Activated CD4-positive, alpha-beta T cell treated with anti-CD3 and anti-CD28 coated beads for 48 hours (primary cell): ENCODE data around the gene PRKAG2.
A peak's percentile ranks its signal among the peaks of the same experiment; 100 is the strongest.
"Not testable (repeated sequence)": the region's sequence is repeated elsewhere in the genome, so short reads cannot be mapped to it uniquely, and the experiment has no call there.

Experiments
- DNase-seq: peaks from one replicate; pipeline ENCODE4 v3.0.0-alpha.2; 2020

PRKAG2 gene

GRCh38 chr7:151782256-151782597 is 94.7 kb downstream of the PRKAG2 start:
- not testable (repeated sequence) for DNase-seq

- no peak for DNase-seq
Measured at GRCh38 chr7:151781161-151781845, 95.6 kb downstream of the PRKAG2 start.

GRCh38 chr7:151780631-151781030 is 96.3 kb downstream of the PRKAG2 start:
- no peak for DNase-seq

GRCh38 chr7:151779678-151780077 is 97.2 kb downstream of the PRKAG2 start:
- DNase-seq: no peak

- no peak for DNase-seq
Measured at GRCh38 chr7:151779255-151779654, 97.7 kb downstream of the PRKAG2 start.

- DNase-seq: no peak
Measured at GRCh38 chr7:151777908-151778670, 98.8 kb downstream of the PRKAG2 start.

GRCh38 chr7:151777495-151777880 is 99.4 kb downstream of the PRKAG2 start:
- DNase-seq: no peak

GRCh38 chr7:151776876-151777494 is 99.9 kb downstream of the PRKAG2 start:
- DNase-seq: no peak

GRCh38 chr7:151776446-151776845 is 100.5 kb downstream of the PRKAG2 start:
- DNase-seq: no peak

- no peak for DNase-seq
Measured at GRCh38 chr7:151775547-151776443, 101.1 kb downstream of the PRKAG2 start.

- DNase-seq: no peak
Measured at GRCh38 chr7:151774951-151775350, 102.0 kb downstream of the PRKAG2 start.

- DNase-seq: no peak
Measured at GRCh38 chr7:151773797-151774196, 103.1 kb downstream of the PRKAG2 start.

- no peak for DNase-seq
Measured at GRCh38 chr7:151770232-151770631, 106.7 kb downstream of the PRKAG2 start.

GRCh38 chr7:151769188-151769821 is 107.6 kb downstream of the PRKAG2 start:
- peak; percentile 45 for DNase-seq

- no peak for DNase-seq
Measured at GRCh38 chr7:151768805-151769187, 108.1 kb downstream of the PRKAG2 start.

- DNase-seq: no peak
Measured at GRCh38 chr7:151767557-151767956, 109.4 kb downstream of the PRKAG2 start.

GRCh38 chr7:151764056-151764920 is 112.6 kb downstream of the PRKAG2 start:
- DNase-seq: no peak

GRCh38 chr7:151763420-151763984 is 113.4 kb downstream of the PRKAG2 start:
- DNase-seq: no peak

- DNase-seq: no peak
Measured at GRCh38 chr7:151762583-151763245, 114.2 kb downstream of the PRKAG2 start.

GRCh38 chr7:151761957-151762356 is 115.0 kb downstream of the PRKAG2 start:
- DNase-seq: no peak

GRCh38 chr7:151761231-151761630 is 115.7 kb downstream of the PRKAG2 start:
- no peak for DNase-seq
